CD4-positive, alpha-beta T cell treated with Interleukin-17A for 4 hours (primary cell): ENCODE data around the gene DCLK1.

Source experiments
- DNase-seq: peaks from one replicate; pipeline ENCODE4 v3.0.0-alpha.2; 2020; ENCODE audit warnings: mixed read lengths

Gene DCLK1

GRCh38 chr13:36131222-36131930, at the start of gene DCLK1:
Gene DCLK1, minus strand, starts transcription at chr13:36131382.
- DNase-seq: no peak

GRCh38 chr13:36175621-36176020, 44.4 kb upstream of the DCLK1 start:
- no peak for DNase-seq

DNA sequence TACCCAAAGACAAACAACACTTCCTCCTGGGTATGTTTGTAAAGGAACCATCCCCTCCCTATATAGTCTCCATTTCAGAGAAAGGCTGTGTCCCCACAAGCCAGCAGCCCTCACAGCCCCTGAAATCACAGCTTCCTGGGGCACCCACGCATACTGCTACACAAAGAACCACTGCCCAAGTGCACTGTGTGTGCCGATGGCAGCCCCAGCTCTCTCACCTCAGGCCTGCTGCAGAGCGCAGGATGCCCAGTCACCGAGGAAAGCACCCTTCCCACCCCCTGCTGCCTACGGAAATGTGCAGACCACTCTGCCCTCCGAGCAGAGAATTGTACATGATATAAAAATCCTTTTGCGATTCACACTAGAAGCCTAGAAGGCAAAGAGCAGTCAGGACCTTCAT, 43.7 kb upstream of the DCLK1 start:
- DNase-seq: no peak

DNA sequence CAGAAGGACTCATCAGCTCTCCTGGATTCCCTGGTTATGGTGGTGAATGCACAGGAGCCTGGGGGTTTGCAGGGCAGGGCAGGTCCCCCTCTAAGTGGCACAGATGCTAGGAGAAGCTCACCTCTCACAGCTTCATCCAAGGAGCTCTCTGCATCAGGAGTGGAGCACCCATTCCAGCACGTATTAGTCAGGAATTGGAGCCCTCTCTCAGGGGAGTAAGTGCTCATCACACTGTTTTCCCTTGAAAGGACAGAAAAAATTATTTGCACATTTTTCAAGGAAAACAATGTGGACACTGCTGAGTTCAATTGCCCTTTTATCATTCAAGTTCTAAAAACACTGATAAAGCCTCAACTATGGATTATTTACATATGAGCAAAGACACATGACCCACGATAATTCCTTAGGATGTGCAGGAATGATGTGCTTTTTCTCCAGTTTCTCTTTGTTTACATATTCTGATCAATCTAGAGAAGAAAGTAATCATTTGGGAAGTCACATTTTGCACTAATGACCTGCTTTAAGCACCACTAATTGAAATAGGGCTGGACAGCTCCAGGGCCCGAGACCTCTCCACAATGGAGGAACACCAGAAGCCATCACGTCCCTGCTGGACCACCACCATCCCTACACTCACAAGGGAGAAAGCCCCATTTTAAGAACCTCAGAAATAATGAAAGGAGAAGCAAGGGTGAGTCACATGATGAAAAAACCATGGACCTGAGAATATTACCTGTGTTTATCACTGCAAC, 42.6 kb upstream of the DCLK1 start:
- DNase-seq: no peak

DNA sequence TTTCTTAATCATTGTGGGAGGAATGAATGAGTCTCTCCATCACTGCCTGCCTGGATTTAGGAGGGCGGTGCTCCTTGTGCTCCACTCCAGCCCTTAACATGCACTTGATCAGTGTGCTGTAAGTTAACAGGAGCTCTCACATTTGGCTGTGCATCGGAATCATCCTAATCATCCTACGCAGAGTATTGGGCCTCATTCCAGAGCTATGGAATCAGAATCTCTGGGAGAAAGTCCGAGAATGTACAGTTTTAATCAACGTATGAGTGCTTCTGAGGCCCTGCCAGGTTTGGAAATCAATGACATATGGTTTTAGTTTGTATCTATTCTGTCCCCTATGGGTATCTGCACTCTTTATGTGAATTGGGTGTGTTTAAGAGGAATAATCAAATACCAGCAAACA, 34.9 kb upstream of the DCLK1 start:
- no peak for DNase-seq

GRCh38 chr13:36163809-36164308, 32.7 kb upstream of the DCLK1 start:
- no peak for DNase-seq

- DNase-seq: no peak
Observed at GRCh38 chr13:36163286-36163685, 32.1 kb upstream of the DCLK1 start.

- DNase-seq: no peak
Observed at GRCh38 chr13:36160297-36160696, 29.1 kb upstream of the DCLK1 start.

- DNase-seq: no peak
Observed at GRCh38 chr13:36158611-36159010, 27.4 kb upstream of the DCLK1 start.

- DNase-seq: no peak
Observed at GRCh38 chr13:36157480-36157879, 26.3 kb upstream of the DCLK1 start.

DNA sequence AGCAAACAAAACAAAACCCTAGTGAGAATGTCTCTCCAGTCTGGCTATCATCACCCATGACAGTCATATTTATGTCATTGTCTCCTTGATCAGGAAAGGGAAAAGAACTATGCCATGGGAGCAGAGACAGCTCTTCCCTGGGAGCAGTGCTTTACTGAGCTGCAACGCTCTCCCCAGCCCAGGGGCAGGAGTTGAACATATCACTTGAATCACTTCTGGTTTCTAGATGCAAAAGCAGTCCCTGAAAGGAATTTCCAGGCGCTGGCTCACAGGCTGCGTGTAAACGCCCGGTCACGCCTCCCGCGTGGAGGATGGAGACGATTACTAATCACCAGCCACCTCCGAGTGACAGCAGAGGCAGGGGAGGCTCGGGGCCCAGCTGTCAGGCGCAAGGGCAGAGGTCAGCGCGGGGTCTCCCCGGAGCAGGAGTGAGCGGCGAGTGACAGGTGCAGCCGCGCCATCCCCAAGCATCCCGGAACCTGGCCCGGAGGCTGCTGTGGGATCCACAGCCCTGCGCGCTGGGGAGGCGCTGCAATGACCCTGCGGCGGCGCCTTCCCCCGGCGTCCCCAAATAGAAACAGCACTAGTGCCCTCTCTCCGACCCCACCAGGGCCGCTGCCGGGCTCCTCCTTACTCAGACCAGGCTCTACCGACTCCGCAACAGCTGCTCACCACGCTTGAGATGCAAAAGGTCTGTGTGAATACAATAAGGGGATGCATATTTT, 23.5 kb upstream of the DCLK1 start:
- DNase-seq: no peak

- DNase-seq: no peak
Observed at GRCh38 chr13:36151591-36151990, 20.4 kb upstream of the DCLK1 start.

DNA sequence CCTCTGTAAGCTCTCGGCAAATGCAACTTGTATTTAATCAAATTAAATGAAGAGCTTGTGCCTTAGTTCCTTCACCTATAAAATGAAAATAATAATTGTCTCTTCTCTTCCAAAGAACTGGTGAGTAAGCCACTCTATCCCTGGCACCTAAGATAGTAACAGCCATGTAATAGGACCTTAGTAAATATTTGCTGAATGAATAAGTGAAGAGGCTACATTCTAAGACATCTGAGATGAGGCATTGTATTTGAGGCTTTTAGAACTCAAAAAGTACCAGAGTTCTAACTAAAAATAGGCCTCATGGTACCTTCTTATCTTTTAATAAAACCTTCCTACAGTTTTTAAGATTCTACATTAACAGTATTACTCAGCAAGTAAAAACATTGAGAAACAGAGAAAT, 17.3 kb upstream of the DCLK1 start:
- DNase-seq: no peak

- no peak for DNase-seq
Observed at GRCh38 chr13:36147330-36147729, 16.1 kb upstream of the DCLK1 start.

DNA sequence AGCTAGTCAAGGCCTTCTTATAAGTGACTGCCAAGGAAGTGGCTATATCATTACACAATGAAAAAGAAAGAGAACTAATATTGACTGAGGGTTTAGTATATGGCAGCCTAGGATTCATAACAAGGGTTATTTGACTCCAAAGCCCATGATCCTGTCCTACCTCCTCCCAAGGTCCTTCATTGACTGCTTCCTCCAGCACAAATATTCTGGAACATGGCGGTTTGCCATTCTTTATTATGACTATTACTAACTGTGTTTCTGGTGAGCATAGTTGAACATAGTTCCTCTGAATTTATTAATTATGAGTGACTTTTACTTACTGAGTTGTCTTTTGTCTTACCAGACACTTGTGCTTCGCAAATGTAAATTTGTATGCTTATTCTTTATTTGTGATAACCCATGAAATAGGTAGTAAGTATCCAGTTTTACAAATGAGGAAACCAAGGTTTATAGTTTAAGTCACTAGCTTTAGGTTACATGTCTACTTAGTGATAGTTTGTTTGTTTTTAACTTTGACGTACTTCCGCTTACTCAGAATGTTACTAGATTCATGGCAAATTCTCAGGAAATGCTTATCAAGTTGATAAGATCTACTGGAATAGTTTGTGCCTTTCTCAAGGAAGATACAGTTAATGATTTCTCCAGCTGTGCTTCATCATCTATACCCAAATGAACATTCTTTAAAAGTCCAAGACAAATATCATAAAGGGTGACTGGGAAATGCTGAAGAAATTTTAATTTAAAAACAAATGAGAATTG, 15.5 kb upstream of the DCLK1 start:
- DNase-seq: no peak

DNA sequence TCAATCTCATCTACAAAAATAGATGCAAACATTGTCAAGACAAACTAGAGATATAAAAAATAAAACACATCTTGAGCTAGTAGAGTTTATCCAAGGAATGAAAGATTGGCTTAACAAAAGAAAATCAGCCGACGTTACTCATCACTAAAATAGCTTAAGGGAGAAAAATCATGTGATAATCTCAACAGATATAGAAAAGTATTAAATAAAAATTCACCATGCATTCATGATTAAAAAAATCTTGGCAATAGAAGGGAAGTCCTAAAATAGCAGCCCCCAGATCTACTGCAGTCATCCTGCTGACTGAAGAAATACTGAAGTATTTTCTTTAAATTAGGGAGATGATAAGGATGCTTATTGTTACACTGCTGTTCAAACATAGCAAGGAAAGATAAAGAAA, 12.6 kb upstream of the DCLK1 start:
- no peak for DNase-seq

- no peak for DNase-seq
Observed at GRCh38 chr13:36142735-36143134, 11.6 kb upstream of the DCLK1 start.

GRCh38 chr13:36135876-36136275, 4.7 kb upstream of the DCLK1 start:
- no peak for DNase-seq

DNA sequence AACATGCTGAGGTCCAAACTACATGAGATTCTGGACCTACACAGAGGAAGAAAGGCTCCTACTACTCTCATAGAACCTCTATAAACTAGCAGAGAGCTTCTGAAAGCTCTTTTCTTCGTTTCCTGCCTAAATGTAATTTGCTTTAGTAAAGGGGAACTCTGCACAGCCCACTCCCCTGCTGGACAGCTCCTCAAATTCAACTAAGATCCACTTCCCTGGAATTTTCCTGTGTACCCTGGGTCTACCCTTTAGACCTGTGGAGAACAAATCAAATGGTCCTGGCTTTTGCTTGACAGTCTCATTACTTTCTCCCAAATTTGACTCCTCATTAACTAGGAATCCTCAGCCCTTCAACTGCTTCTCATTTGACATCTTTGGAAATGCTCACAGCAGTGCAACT, 3.5 kb upstream of the DCLK1 start:
- DNase-seq: no peak

- DNase-seq: no peak
Observed at GRCh38 chr13:36133950-36134626, 2.9 kb upstream of the DCLK1 start.

DNA sequence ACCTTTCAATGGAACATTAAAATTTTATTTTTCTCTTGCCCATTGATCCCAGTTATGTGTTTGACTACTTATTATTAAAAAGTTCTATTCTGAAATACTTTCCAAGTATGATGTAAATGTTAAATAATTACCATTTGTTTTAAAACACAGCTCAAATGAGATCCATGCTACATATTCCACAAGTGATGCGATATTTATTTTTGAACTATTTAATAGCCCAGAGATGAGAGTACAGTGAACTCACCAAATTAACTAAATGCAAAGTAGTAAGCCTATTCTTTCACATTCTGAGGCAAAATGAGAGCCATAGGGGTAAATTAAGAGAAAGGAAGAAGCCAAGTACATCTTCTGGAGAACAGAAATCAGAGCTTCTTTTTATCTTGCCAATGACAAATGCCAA, 1.2 kb upstream of the DCLK1 start:
- no peak for DNase-seq

DNA sequence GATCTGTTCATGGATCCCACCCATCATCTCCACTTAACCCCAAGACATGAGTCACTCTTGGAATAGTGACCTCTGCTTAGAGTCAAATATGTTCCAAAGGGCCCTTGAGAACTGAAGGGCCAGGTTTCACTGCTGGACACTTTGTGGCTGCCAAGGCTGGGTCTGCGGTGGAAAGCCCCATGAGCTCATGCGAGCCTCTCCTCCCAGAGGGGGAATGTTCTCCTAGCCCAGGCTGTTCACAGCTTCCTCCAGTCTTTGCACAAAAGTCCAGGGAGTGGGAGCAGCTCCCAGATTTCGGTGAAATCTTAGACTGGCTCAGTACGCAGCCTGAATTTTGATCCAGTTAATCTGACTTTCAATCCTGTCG, 732 bp upstream of the DCLK1 start:
- DNase-seq: no peak
